Lower leg skin (tissue), 4 donors: Measurements from ENCODE around the gene STXBP5L. TPM values are rescaled to one million over a fixed set of nuclear protein-coding genes. Genes with fewer than 3 reads are reported as not detected.

ENCODE experiments used
- DNase-seq, 2 donors: peaks; one replicate each; pipeline ENCODE4 v3.0.0-alpha.2; 2019; ENCODE audit warnings: low spot score in 2 of 2
- H3K4me3 ChIP-seq: fragments of 200-600 bp; sonication (generic); 2 replicates; pipeline ENCODE4 v1.5.1; 2017; ENCODE audit warnings: mild to moderate bottlenecking, low read depth; ENCODE audit not compliant: poor library complexity, severe bottlenecking
- POLR2A ChIP-seq, 2 donors: fragments of 450-650 bp; IDR thresholded peaks; one replicate each; pipeline ENCODE4 v1.6.1; 2016 to 2017; ENCODE audit warnings: antibody characterized with exemption in 2 of 2, mild to moderate bottlenecking in 1 of 2, moderate library complexity in 1 of 2
- WGBS, 2 donors: methylation state at CpG; one replicate each; pipeline ENCODE4 v1.1.5; 2018; 5-methylcytosine and 5-hydroxymethylcytosine counted together
- intact Hi-C: fragments of 100-400 bp; cut with DNase I; formaldehyde crosslinking; loops from one replicate; pipeline ENCODE4 v1.15.0; 2023; ENCODE audit warnings: low total_unique reads
- total RNA-seq, 4 donors: library from RNA; depleted of rRNA; stranded (reverse); fragments of >200 nt; gene quantifications; one replicate each; pipeline ENCODE4 v1.1.0, GENCODE V29; 2016
- TF ChIP-seq, protein P1 (sequence below), 3 donors: fragments of 450-650 bp; IDR thresholded peaks; one replicate each; pipeline ENCODE4 v1.5.1; 2016; ENCODE audit warnings: antibody characterized with exemption in 3 of 3, mild to moderate bottlenecking in 3 of 3, moderate library complexity in 2 of 3

Gene STXBP5L
- total RNA-seq, 4 donors from 2014 or later, result 0.06 TPM; not detected in 3

DNA sequence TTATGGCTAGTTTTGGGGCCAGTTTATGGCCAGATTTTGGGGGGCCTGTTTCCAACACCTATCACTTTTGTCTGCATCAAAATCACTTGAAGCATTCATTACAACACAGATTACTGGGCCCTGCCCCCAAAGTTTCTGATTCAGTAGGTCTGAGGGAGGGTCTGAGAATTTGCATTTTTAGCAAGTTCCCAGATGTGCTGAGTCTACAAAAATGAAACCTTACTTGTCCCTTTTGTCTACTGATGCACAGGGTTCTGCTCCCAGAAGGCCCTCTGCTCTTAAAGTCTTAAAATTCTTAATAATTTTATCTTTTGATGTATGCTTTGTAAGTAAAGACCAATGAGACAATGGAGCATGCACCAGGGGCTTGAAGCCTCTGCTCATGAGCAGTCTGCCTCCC, 491.8 kb downstream of the STXBP5L start:
- no peak overlapping the region for H3K4me3 ChIP-seq
- no peak for DNase-seq
- intact Hi-C loops, result no loop called here
- TF ChIP-seq, protein P1, sequence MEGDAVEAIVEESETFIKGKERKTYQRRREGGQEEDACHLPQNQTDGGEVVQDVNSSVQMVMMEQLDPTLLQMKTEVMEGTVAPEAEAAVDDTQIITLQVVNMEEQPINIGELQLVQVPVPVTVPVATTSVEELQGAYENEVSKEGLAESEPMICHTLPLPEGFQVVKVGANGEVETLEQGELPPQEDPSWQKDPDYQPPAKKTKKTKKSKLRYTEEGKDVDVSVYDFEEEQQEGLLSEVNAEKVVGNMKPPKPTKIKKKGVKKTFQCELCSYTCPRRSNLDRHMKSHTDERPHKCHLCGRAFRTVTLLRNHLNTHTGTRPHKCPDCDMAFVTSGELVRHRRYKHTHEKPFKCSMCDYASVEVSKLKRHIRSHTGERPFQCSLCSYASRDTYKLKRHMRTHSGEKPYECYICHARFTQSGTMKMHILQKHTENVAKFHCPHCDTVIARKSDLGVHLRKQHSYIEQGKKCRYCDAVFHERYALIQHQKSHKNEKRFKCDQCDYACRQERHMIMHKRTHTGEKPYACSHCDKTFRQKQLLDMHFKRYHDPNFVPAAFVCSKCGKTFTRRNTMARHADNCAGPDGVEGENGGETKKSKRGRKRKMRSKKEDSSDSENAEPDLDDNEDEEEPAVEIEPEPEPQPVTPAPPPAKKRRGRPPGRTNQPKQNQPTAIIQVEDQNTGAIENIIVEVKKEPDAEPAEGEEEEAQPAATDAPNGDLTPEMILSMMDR (IDR thresholded peaks at IDR 0.05), result no peak

DNA sequence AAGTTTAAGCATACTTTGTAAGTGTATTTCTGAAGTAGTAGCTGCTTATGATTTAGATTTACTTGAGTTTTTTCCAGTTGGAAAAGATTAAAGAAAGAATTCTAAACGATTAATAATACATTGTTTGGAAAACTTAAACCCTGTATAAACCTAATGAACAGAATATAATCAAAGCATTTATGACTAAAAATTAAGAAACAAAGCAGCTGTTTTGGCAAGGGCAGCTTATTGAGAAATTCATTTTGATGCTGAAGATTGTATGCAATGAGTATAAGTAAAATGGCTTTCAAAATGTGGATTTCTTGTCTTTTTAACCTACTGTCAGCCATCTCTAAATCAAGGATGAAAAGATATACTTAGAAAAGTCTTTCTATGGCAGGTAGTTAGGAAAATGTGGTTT, 497.6 kb downstream of the STXBP5L start:
- H3K4me3 ChIP-seq, result no peak overlapping the region
- 70 to 86% methylated on average over 1 of the region's 1 CpG for WGBS, 2 donors
- TF ChIP-seq, protein P1 (IDR thresholded peaks at IDR 0.05), result no peak
- TF ChIP-seq POLR2A (IDR thresholded peaks at IDR 0.05), result no peak
- intact Hi-C loops, result no loop called here
- DNase-seq, result no peak

DNA sequence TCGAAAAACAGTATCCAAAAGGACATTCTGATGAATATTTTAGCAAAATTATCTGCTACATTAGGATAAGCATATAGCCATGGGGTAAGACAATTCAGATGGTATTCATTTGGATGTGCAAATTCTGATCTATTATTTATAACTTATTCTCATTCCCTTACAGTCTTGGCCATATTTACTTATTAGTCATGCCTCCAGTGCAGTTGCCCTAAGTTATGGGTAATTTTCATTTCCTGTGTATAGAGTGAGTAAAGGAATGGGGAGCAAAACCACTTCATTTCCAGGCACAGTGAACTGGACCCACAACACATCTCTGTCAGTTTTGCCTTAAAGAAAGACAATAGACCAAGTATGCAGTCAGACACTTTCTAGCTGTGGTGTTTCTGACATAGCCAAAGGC, 503.5 kb downstream of the STXBP5L start:
- no peak for DNase-seq
- intact Hi-C loops, result no loop called here
- H3K4me3 ChIP-seq, result no peak overlapping the region
- 74 to 89% methylated on average over 1 of the region's 1 CpG for WGBS, 2 donors
- TF ChIP-seq POLR2A (IDR thresholded peaks at IDR 0.05), result no peak
- TF ChIP-seq, protein P1 (IDR thresholded peaks at IDR 0.05), result no peak

DNA sequence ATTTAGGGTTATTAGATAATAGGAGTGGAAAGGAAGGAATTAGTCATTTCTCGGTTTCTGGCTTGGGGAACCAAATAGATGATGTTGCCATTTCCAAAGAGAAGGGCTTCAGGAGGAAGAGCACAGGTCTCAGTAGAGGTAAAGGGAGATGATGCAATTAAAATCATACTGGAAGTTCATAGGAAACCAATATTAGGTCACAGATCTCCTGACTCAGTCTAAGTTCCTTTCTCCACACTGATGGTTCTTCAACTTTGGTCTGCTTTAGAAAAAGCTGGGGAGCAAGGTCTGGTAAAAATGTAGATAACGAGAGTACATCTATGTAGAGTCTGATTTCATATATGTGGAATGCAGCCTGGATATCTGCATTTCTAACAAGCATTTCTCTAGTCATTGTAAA, 506.9 kb downstream of the STXBP5L start:
- TF ChIP-seq, protein P1 (IDR thresholded peaks at IDR 0.05), result no peak
- no peak for TF ChIP-seq POLR2A (IDR thresholded peaks at IDR 0.05)
- WGBS, 2 donors, result 72 to 81% methylated on average over 2 of the region's 2 CpGs
- no peak overlapping the region for H3K4me3 ChIP-seq
- DNase-seq, result no peak
- intact Hi-C loops, result no loop called here

DNA sequence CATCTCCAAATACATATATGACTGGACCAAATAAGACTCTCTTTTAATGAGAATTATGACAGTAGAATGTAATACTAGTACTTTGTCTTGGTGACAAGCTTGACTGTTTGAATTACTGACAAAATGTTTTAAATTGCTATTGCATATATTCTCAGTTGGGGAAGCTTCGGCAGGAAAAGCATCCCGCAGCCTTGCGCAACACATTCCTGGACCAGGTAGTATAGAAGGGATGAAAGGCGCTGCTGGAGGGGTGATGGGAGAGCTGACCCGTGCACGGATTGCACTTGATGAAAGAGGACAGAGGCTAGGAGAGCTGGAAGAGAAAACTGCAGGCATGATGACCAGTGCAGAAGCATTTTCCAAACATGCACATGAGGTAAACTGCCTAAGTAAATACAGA, 510.2 kb downstream of the STXBP5L start:
- DNase-seq, result no peak
- WGBS, 2 donors, result 89 to 90% methylated on average over 6 of the region's 6 CpGs
- H3K4me3 ChIP-seq, result no peak overlapping the region
- TF ChIP-seq, protein P1 (IDR thresholded peaks at IDR 0.05), result no peak
- TF ChIP-seq POLR2A (IDR thresholded peaks at IDR 0.05), result no peak
- intact Hi-C loops, result no loop called here

DNA sequence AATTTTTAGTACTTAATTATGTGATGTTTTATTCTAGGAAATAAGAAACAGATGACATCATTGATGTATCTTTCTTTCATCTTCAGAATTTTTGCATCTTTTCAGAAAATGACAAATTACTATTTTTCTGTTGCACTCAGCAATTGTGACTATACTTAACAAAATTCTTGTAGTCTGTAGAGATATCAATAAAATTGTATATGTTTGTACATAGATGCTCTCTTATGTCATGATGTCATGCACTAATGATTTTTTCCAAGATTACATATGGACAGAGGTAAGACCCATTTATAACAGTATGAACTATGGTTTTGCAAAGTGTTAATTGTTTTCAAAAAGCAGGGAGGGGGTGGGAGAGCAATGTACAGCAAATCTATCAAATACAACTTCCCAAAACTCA, 516.5 kb downstream of the STXBP5L start:
- TF ChIP-seq, protein P1 (IDR thresholded peaks at IDR 0.05), result no peak
- no peak for TF ChIP-seq POLR2A (IDR thresholded peaks at IDR 0.05)
- intact Hi-C loops, result no loop called here
- no peak overlapping the region for H3K4me3 ChIP-seq
- no peak for DNase-seq
